Right kidney (tissue), 9 donors: ENCODE data around the gene MC1R.
"Not testable (repeated sequence)": the region's sequence is repeated elsewhere in the genome, so short reads cannot be mapped to it uniquely, and the experiment has no call there.

Experiments used
- DNase-seq: peaks from one replicate; pipeline ENCODE4 v3.0.0-alpha.2; 2016
- long read RNA-seq, 8 donors: transcript quantifications; one replicate each; lab custom pipeline, GENCODE V29; 2026

Gene MC1R
- long read RNA-seq, donor 1, partial matches to known transcripts, result 0 of 2 reads
- long read RNA-seq, donor 1, other reads (novel, unspliced or antisense), result 0 of 2 reads
- long read RNA-seq, donor 2, partial matches to known transcripts, result 0 of 2 reads
- long read RNA-seq, donor 2, other reads (novel, unspliced or antisense), result 0 of 2 reads
- long read RNA-seq, donor 3, result 0 reads
- long read RNA-seq, donor 4, partial matches to known transcripts, result 0 of 2 reads
- long read RNA-seq, donor 4, other reads (novel, unspliced or antisense), result 0 of 2 reads
- long read RNA-seq, donor 5, partial matches to known transcripts, result 0 of 3 reads
- long read RNA-seq, donor 5, other reads (novel, unspliced or antisense), result 0 of 3 reads
- long read RNA-seq, donor 6, partial matches to known transcripts, result 0 of 1 reads
- long read RNA-seq, donor 6, other reads (novel, unspliced or antisense), result 0 of 1 reads
- long read RNA-seq, donor 7, result 0 reads
- long read RNA-seq, donor 8, result 0 reads

DNA sequence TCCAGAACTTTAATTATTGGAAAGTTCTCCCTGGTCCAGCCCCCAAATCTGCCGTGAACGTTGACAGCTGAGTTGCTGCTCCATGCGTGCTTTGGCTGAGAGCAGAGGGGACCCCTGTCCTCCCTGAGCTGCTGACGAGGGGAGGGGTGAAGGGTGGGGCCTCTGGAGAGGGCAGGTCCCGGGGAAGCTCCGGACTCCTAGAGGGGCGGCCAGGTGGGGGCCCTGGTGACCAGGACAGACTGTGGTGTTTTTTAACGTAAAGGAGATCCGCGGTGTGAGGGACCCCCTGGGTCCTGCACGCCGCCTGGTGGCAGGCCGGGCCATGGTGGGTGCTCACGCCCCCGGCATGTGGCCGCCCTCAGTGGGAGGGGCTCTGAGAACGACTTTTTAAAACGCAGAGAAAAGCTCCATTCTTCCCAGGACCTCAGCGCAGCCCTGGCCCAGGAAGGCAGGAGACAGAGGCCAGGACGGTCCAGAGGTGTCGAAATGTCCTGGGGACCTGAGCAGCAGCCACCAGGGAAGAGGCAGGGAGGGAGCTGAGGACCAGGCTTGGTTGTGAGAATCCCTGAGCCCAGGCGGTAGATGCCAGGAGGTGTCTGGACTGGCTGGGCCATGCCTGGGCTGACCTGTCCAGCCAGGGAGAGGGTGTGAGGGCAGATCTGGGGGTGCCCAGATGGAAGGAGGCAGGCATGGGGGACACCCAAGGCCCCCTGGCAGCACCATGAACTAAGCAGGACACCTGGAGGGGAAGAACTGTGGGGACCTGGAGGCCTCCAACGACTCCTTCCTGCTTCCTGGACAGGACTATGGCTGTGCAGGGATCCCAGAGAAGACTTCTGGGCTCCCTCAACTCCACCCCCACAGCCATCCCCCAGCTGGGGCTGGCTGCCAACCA, at the start of gene MC1R:
Gene MC1R (plus strand): TSS at position 410 of the 895 bp plus-strand sequence. CDS start 397 bp downstream, at position 807.
- peak; percentile 51 for DNase-seq

GRCh38 chr16:89869911-89870310, 48.8 kb upstream of the MC1R start:
- DNase-seq, result no peak

GRCh38 chr16:89870440-89870839, 48.2 kb upstream of the MC1R start:
- DNase-seq, result no peak

- DNase-seq, result no peak
Observed at GRCh38 chr16:89871895-89872294, 46.8 kb upstream of the MC1R start.

DNA sequence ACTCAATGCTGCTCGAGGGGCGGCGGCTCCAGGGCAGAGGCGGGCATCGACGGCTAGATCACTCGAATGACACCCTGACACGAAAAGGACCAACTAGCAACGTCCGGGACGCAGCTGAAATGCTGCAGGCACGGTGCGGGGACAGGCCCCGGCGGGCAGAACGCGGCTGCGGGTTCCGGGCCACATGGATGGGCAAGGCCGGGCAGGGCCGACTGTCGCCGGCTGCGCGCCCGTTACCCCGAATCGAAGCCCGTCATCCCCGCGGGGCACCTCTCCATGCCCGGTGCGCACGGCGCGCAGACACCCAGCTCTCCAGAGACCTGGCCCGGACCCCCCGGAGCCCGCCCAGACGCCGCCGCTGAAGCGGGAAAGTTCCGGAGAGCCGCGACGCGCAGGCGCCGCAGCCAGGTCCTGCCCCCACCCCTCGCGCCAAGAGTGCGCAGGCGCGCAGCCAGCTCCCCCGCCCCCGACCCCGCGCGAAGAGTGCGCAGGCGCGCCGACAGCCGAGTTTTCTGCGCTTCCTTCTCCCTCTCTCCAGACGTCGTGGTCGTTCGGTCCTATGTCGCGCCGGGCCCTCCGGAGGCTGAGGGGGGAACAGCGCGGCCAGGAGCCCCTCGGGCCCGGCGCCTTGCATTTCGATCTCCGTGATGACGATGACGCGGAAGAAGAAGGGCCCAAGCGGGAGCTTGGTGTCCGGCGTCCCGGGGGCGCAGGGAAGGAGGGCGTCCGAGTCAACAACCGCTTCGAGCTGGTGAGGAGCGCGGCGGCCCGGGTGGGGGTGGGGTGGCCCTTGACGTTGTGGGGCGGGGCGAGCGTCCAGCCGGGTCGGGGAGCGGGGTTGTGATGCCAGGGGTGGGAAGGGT, 45.3 kb upstream of the MC1R start, which contains the start of gene TCF25:
Gene TCF25 (plus strand): TSS at position 484 of the 863 bp plus-strand sequence. CDS start 76 bp downstream, at position 560.
- DNase-seq, result peak; percentile 96

DNA sequence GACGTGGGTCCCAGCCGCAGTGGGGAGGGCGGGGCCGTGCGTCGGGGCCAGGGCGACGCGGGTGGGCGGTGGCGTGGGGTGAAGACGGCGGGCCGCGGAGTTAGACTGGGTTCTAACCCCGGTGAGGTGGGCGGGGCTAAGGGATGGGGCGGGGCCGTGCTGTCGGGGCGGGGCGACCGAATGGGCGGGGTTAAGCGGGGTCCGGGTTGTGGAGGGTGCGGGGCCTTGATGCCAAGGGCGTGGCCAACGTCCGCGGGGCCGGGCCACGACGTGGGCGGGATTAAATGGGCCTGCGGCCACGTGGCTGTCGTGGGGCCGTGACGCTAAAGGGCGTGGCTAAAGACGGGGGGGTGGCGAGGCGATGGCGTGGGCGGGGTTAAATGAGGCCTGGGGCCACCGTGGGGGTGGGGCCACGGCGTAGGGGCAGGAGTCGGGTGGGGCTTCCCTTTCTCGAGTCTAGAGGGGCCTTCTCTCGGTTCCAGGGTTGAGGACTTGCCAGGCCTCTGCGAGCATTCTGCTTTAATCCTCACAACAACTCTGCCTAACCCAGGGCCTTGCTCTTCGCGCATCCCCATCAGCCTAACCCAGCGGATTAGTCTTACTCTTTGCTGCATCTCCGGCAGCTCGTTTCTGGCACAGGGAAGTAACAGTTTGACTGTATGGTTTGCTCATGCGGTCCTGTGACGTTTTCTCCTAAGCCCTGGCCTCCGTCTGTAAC, 44.5 kb upstream of the MC1R start:
- DNase-seq, result peak; percentile 72

DNA sequence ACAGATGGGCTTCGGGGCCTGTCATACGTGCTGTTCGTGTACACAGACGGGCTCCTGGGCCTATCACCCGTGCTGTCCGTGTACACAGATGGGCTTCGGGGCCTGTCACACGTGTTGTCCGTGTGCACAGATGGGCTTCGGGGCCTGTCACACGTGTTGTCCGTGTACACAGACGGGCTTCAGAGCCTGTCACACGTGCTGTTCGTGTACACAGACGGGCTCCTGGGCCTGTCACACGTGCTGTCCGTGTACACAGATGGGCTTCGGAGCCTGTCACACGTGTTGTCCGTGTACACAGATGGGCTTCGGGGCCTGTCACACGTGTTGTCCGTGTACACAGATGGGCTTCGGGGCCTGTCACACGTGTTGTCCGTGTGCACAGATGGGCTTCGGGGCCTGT, 39.5 kb upstream of the MC1R start:
- DNase-seq, result not testable (repeated sequence)

DNA sequence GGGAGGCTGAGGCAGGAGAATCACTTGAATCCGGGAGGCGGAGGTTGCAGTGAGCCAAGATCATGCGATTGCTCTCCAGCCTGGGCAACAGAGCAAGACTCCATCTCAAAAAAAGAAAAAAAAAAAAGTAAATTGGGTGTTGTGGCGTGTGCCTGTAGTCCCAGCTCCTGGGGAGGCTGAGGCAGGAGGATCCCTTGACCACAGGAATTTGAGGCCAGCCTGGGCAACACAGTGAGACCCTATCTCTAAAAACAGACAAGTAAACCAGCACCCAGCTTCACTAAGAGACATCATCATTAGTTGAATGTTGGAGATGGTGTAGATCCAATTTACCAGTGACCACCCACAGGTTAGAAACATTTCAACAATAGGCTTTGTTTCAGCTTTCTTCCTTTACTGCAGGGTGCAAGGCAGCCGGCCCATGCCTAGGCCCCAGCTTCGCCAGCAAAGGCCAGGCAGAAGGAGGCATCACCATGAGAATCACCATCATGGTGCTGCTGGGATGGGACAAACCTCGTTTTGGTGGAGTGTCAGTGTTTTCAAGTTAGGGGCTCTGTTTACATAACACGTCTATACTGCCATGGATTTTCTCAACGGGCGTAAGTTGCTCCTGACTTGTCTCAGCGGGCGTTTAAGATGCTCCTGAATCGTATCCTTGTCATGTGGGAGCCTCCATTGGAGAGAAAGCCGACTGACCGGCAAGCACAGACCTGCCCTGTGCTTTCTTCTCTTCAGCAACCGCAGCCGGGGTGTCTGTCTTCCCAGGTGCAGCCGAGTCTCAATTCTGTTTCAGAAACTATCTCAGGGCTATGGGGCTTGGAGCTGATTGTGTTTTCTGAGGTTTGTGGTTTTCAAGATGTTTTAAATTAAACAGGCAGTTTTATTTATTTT, 37.9 kb upstream of the MC1R start:
- no peak for DNase-seq

DNA sequence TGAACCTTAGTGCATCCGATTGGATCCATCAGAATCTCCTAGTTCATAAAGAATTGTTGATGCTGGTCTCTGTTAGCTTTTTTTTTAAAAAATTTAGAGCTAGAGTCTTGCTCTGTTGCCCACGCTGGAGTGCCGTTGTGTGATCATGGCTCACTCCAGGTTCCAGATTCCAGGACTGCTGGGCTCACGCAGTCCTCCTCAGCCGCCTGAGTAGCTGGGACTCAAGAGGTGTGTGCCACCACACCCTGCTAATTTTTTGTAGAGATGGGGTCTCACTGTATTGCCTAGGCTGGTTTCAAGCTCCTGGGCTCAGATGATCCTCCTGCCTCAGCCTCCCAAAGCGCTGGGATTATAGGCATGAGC, 37.3 kb upstream of the MC1R start:
- no peak for DNase-seq

DNA sequence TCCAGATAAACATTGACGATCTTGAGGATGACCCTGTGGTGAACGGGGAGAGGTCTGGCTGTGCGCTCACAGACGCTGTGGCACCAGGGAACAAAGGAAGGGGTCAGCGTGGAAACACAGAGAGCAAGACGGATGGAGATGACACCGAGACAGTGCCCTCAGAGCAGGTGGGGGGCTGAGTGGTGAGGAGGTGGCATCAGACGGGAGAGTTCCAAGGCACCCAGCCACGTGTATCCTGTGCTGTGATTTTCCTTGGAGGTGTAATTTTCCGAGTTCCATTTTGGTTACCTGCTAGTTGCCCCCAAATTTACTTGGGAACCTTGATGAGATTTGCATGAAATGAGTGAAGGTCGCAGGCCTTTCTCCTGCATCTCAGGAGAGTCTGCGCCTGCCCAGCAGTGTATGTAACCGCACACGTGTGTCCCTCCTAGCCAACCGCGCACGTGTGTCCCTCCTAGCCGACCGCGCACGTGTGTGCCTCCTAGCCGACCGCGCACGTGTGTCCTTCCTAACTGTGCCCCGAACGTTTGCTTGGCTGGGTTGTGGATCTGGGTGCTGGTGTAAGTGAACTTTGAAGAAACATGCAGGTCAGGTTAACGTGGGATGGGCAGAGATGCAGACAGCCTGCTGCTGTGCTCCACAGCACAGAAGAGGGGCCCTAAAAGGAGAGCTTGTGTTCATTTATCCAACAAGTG, 35.2 kb upstream of the MC1R start:
- DNase-seq, result no peak

- no peak for DNase-seq
Observed at GRCh38 chr16:89884041-89884421, 34.6 kb upstream of the MC1R start.

DNA sequence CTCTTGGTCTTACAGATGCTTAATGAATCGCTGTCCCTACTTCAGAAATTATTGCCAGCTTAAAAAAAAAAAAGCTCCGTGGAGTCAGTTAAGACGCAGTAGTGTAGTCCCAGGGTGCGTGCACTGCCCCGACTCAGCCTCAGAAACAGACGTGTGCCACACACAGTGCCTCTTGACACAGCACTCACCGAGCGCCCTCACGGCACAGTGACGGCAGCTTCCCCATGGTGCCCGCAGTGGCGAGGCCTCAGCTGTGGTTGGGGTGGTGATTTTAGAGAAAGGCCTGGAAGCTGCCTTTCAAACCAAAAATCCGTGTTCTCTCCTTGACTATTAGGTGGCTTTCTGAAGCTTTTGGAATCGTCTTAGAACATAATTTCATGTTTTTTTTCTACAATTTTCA, 31.4 kb upstream of the MC1R start:
- no peak for DNase-seq

- no peak for DNase-seq
Observed at GRCh38 chr16:89890200-89890599, 28.5 kb upstream of the MC1R start.

- DNase-seq, result no peak
Observed at GRCh38 chr16:89890886-89891657, 27.6 kb upstream of the MC1R start.

DNA sequence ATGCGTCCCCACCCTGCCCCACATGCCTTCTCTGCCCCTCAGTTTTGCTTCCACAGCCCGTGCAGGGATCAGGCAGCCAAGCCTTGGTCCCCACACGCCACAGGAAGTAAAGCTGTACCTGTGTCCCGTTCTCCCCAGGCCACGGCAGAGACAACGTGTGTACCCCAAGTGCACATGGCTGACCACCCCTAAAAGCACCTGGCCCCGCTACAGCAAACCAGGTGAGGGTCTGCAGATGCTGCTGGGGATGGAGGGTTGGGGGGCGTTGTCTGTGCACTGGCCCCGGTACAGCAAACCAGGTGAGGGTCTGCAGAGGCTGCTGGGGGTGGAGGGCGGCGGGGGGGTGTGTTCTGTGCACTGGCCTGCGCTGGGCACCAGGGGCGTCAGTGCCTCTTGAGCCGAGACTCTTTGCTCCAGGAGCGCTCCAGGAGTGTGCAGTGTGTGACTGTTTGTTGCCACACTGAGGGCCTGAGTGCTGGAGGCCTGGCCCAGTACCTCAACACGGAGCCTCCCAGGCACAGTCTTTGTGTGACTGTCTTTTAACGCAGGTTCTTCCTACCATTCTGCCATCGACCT, 26.5 kb upstream of the MC1R start:
- no peak for DNase-seq

DNA sequence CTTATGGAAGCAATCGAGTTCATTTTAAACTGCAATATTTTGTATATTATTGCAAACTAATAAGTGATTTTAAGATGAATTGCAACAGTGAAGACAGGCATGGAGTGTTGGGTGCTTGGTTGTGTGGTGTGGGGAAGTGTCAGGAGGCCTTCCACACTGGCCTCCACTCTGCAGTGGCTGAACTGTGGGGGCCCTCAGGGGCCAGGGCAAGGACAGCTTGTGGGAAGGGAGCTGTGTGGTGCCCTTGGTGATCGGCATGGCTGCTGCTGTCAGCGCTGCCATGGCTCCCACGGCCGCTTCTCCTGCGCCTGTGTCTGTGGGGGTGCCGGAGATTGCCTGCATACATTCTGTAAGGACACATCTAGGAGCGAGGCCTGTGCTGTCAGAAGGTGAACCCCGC, 26.0 kb upstream of the MC1R start:
- DNase-seq, result no peak

DNA sequence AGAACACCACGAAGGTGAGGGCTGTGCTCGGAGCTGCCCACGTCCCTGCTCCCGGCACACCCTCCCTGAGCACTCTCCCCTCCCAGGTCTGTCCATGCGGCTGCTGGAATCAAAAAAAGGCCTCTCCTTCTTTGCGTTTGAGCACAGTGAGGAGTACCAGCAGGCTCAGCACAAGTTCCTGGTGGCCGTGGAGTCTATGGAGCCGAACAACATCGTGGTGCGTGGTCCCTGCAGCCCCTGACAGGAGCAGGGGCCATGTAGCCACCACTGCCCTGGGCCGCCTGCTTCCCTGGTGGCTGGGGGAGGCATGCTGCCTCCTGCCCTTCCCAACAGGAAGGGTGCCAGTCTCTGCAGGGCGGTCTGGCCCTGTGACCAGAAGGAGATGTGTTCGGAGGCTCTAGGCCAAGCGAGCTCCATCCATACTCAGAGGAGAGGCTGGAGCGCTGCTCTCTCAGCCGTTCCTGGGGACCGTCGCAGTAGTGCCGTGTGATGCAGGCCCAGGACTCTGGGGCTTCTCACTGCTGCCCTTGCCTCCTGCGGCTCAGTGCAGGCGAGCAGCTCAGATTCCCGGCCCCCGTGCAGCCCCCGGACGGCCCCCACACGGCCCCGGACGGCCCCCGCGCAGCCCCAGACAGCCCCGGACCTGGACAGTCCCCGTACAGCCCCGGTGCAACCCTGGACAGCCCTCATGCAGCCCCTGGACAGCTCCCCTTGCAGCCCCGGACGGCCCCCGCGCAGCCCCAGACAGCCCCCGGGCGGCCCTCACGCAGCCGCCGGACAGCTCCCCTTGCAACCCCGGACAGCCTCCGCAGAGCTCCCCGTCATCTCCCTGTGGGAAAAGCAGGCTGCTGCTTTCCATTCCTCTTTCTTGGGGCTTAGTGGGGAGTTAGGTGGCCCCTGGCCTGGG, 24.8 kb upstream of the MC1R start:
- DNase-seq, result no peak
